GM12864 (cell line): ENCODE measurements around the gene SPTBN4.

Experiments used
- DNase-seq: peaks from one replicate; pipeline ENCODE4 v3.0.0-alpha.2; 2011; ENCODE audit warnings: low read depth
- H3K4me3 ChIP-seq: 2 replicates; pipeline ENCODE4 v1.5.1; 2011; ENCODE audit warnings: mild to moderate bottlenecking, low read depth, low read length, control low read depth
- CTCF ChIP-seq: IDR thresholded peaks from 2 replicates; pipeline ENCODE4 v1.5.1; 2011; ENCODE audit warnings: low read depth, mild to moderate bottlenecking, moderate library complexity, low read length, control low read depth, inconsistent platforms; ENCODE audit errors: missing control alignments

The SPTBN4 gene

GRCh38 chr19:40576585-40577451 lies 110.0 kb downstream of the SPTBN4 start, which contains the start of gene SHKBP1:
Gene SHKBP1, plus strand, starts transcription at chr19:40576873. Its CDS starts 27 bp downstream, at chr19:40576900.
- peak; percentile 92 for DNase-seq
- TF ChIP-seq CTCF, result no peak
- peak within 1 kb of the TSS; percentile 83 for H3K4me3 ChIP-seq

GRCh38 chr19:40578442-40578908 lies 111.7 kb downstream of the SPTBN4 start:
- DNase-seq, result no peak
- no peak overlapping the region for H3K4me3 ChIP-seq

DNA sequence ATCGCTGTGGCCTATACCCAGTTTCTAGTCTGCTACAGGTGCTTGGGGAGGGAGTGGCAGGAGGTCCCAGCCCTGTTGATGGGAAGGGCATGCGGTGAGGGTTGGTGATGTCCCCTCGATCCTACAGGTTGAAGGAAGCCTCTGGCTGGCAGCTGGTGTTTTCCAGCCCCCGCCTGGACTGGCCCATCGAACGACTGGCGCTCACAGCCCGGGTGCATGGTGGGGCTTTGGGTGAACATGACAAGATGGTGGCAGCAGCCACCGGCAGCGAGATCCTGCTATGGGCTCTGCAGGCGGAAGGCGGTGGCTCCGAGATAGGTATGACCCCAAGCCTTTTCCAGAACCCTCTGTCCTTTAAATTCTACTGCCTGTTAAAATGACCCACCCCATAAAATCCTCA lies 113.8 kb downstream of the SPTBN4 start:
- no peak for DNase-seq
- H3K4me3 ChIP-seq, result no peak overlapping the region
- no peak for TF ChIP-seq CTCF

More at GRCh38 chr19:40578442-40578908, 111.7 kb downstream of the SPTBN4 start:
- TF ChIP-seq CTCF, result no peak

GRCh38 chr19:40581531-40581930 lies 114.7 kb downstream of the SPTBN4 start:
- no peak for DNase-seq
- TF ChIP-seq CTCF, result no peak
- H3K4me3 ChIP-seq, result no peak overlapping the region

DNA sequence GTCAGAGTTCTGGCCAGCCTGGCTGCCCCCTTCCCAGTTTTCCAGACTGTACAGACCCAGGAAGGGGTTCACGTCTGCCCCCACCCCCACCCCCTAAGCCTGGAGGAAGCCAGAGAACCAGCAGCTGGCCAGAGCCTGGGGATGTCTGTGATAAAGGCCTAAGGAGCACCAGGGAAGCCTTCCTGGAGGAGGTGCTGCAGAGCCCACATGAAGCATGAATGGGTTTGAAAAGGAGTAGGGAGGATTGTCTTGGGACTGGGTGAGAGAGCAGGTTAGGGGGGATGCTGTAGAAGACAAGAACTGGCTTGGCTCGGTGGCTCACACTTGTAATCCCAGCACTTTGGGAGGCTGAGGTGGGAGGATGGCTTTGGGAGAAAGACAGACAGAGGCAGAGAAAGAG lies 115.7 kb downstream of the SPTBN4 start:
- TF ChIP-seq CTCF, result no peak
- DNase-seq, result no peak
- no peak overlapping the region for H3K4me3 ChIP-seq

DNA sequence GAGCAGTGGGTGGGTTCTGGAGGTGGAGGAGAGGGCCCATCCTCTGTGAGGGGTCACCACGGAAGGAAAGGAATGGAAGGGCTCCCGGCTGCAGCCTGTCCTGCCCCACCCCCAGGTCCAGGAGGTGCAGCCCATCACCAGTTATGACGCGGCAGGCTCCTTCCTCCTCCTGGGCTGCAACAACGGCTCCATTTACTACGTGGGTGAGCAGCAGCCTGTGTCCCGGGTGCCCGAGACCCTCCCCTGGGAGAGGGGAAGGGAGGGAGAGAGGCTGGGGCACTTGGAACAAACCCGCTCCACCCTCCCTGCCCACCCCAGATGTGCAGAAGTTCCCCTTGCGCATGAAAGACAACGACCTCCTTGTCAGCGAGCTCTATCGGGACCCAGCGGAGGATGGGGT lies 116.5 kb downstream of the SPTBN4 start:
- DNase-seq, result no peak
- TF ChIP-seq CTCF, result no peak
- no peak overlapping the region for H3K4me3 ChIP-seq
